Lower lobe of right lung (tissue), 2 donors: Measurements from ENCODE around the gene SLC22A16. TPM values are rescaled to one million over a fixed set of nuclear protein-coding genes. Genes with fewer than 3 reads are reported as not detected.

Experiments used
- ATAC-seq, 2 donors: fragments of 200-7000 bp; cut with Tn5 transposase; one replicate each; pipeline ENCODE4 v1.9.1; 2020 to 2022; ENCODE audit warnings: mild to moderate bottlenecking in 2 of 2, moderate library complexity in 2 of 2
- DNase-seq: peaks from one replicate; pipeline ENCODE4 v3.0.0-alpha.2; 2020
- H3K27ac ChIP-seq: fragments of 200-600 bp; one replicate; pipeline ENCODE4 v1.8.0; 2022
- H3K27me3 ChIP-seq: fragments of 200-600 bp; one replicate; pipeline ENCODE4 v1.8.0; 2022; ENCODE audit warnings: low read depth
- H3K36me3 ChIP-seq: fragments of 200-600 bp; one replicate; pipeline ENCODE4 v1.8.0; 2022; ENCODE audit warnings: mild to moderate bottlenecking
- H3K4me1 ChIP-seq: fragments of 200-600 bp; one replicate; pipeline ENCODE4 v1.8.0; 2022
- H3K4me3 ChIP-seq: fragments of 200-600 bp; one replicate; pipeline ENCODE4 v1.8.0; 2022; ENCODE audit warnings: mild to moderate bottlenecking
- H3K9me3 ChIP-seq: fragments of 200-600 bp; one replicate; pipeline ENCODE4 v1.8.0; 2022
- intact Hi-C: fragments of 100-400 bp; cut with DNase I; formaldehyde crosslinking; loops from one replicate; pipeline ENCODE4 v1.11.0; 2022
- total RNA-seq: library from RNA; stranded (reverse); fragmentation: NEBNext Ultra II Directional; extraction: Animal tissue kit (Norgen Biotek cat#: 25700); gene quantifications from one replicate; pipeline ENCODE4 v1.2.1, GENCODE V29; 2021
- TF ChIP-seq, protein P1 (sequence below): fragments of 200-600 bp; IDR thresholded peaks from one replicate; pipeline ENCODE4 v1.8.0; 2022; ENCODE audit warnings: antibody characterized with exemption, mild to moderate bottlenecking
- donor health status: DM: no; HTN: yes; CAD: no; lungs with severe emphysema.

SLC22A16 gene
- total RNA-seq, 1 donor from 2014 or later, result 0.80 TPM

DNA sequence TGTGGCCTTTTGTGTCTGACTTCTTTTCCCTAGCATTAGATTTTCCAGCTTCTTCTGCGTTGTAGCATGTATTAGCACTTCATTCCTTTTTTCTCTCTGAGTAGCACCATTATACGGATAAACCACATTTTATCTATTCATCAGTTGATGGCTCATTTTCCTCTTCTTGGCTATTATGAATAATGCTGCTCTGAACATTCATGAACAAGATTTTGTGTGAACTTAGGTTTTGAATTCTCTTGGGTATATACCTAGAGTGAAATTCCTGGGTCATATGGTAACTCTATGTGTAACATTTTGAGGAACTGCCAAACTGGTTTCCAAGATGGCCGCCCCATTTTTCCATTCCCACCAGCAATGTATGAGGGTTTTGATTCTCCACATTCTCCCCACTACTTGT lies 28.7 kb downstream of the SLC22A16 start:
- H3K36me3 ChIP-seq, result no peaks in the 10 kb centered on the region
- no peak overlapping the region for H3K27ac ChIP-seq
- H3K27me3 ChIP-seq, result no peaks in the 10 kb centered on the region
- intact Hi-C loops, result no loop called here
- H3K4me3 ChIP-seq, result no peak overlapping the region
- no peak for DNase-seq
- no peak for ATAC-seq
- no peaks in the 10 kb centered on the region for H3K4me1 ChIP-seq
- TF ChIP-seq, protein P1, sequence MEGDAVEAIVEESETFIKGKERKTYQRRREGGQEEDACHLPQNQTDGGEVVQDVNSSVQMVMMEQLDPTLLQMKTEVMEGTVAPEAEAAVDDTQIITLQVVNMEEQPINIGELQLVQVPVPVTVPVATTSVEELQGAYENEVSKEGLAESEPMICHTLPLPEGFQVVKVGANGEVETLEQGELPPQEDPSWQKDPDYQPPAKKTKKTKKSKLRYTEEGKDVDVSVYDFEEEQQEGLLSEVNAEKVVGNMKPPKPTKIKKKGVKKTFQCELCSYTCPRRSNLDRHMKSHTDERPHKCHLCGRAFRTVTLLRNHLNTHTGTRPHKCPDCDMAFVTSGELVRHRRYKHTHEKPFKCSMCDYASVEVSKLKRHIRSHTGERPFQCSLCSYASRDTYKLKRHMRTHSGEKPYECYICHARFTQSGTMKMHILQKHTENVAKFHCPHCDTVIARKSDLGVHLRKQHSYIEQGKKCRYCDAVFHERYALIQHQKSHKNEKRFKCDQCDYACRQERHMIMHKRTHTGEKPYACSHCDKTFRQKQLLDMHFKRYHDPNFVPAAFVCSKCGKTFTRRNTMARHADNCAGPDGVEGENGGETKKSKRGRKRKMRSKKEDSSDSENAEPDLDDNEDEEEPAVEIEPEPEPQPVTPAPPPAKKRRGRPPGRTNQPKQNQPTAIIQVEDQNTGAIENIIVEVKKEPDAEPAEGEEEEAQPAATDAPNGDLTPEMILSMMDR, result no peak
- no peaks in the 10 kb centered on the region for H3K9me3 ChIP-seq

DNA sequence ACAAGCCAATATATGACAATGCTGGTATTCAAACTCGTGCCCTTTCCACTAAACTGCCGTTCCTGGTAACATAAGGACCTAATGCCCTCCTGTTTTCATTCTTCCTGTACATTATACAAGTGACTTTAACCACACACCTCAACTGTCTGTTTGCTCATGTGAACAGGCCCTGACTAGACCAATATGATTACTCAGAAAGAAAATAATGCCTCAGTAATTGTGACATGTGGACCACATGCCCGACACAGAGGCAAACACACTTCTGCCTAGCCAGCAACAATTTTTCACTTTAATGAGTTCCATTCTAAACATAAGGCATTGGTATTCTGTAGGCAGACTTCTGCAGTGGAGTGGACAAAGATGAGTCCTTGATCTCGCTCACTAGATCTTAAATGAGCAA lies 30.0 kb downstream of the SLC22A16 start:
- Histone ChIP-seq H3K27me3 (no peaks in the 10 kb centered on the region), H3K9me3 (no peaks in the 10 kb centered on the region), H3K4me3 (no peak overlapping the region), H3K27ac (no peak overlapping the region), H3K36me3 (no peaks in the 10 kb centered on the region), H3K4me1 (no peaks in the 10 kb centered on the region)
- intact Hi-C loops, result no loop called here
- TF ChIP-seq, protein P1, result no peak
- no peak for DNase-seq
- no peak for ATAC-seq

- no peak overlapping the region for H3K4me3 ChIP-seq
- H3K9me3 ChIP-seq, result no peaks in the 10 kb centered on the region
- H3K27ac ChIP-seq, result no peak overlapping the region
- no peaks in the 10 kb centered on the region for H3K4me1 ChIP-seq
- DNase-seq, result no peak
- TF ChIP-seq, protein P1, result no peak
- intact Hi-C loops, result no loop called here
- H3K36me3 ChIP-seq, result no peaks in the 10 kb centered on the region
- ATAC-seq, result no peak
- no peaks in the 10 kb centered on the region for H3K27me3 ChIP-seq
Measured at GRCh38 chr6:110440026-110440425, 36.4 kb downstream of the SLC22A16 start.

- ATAC-seq (no peak), DNase-seq (no peak)
- Histone ChIP-seq H3K4me3 (no peak overlapping the region), H3K4me1 (no peaks in the 10 kb centered on the region), H3K27ac (no peak overlapping the region), H3K9me3 (no peaks in the 10 kb centered on the region), H3K36me3 (no peaks in the 10 kb centered on the region), H3K27me3 (no peaks in the 10 kb centered on the region)
- TF ChIP-seq, protein P1, result no peak
- intact Hi-C loops, result no loop called here
Measured at GRCh38 chr6:110439356-110439755, 37.1 kb downstream of the SLC22A16 start.

DNA sequence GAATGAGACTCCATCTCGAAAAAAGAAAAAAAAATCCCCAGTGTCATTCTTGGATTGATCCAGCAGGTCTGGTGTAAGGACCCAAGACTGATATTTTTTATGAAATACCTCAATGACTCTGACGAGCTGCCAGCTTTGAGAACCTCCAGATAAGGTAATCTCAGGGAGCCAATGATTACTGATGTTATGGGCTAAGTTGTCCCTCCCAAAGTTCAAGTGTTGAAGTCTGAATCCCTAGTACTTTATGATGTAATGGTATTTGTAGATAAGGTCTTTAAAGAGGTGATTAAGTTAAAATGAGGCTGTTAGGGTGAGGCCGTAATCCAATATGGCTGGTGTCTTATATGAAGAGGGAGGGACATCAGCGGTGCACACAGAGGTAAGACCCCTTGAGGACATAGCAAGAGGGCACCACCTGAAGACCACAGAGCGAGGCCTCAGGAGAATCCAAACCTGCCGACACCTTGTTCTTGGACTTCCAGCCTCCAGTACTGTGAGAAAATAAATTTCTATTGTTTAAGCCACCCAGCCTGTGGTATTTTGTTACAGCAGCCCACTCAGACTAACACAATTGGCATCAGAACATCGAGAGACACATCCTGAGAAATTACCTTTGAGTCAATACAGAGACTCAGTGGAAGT lies 41.3 kb downstream of the SLC22A16 start:
- H3K4me3 ChIP-seq, result no peak overlapping the region
- no peaks in the 10 kb centered on the region for H3K36me3 ChIP-seq
- DNase-seq, result no peak
- no peaks in the 10 kb centered on the region for H3K4me1 ChIP-seq
- TF ChIP-seq, protein P1, result no peak
- H3K27ac ChIP-seq, result no peak overlapping the region
- H3K27me3 ChIP-seq, result no peaks in the 10 kb centered on the region
- intact Hi-C loops, result no loop called here
- H3K9me3 ChIP-seq, result no peaks in the 10 kb centered on the region
- no peak for ATAC-seq
